HG03159 (cell line): ENCODE results near the gene ZNF787.
A peak's percentile ranks its signal among the peaks of the same experiment; 100 is the strongest.
"Not testable (repeated sequence)": the region's sequence is repeated elsewhere in the genome, so short reads cannot be mapped to it uniquely, and the experiment has no call there.

Experiments
- ATAC-seq: cut with Tn5 transposase; IDR thresholded peaks from one replicate; pipeline ENCODE4 v1.9.1; 2021; ENCODE audit warnings: mild to moderate bottlenecking, moderate library complexity; ENCODE audit not compliant: unreplicated experiment

Gene ZNF787

GRCh38 chr19:56121180-56122167, at the start of gene ZNF787:
Gene ZNF787 (minus strand): TSS chr19:56121295. CDS start chr19:56103217, 18,078 bp downstream.
- peak; percentile 78 for ATAC-seq

DNA sequence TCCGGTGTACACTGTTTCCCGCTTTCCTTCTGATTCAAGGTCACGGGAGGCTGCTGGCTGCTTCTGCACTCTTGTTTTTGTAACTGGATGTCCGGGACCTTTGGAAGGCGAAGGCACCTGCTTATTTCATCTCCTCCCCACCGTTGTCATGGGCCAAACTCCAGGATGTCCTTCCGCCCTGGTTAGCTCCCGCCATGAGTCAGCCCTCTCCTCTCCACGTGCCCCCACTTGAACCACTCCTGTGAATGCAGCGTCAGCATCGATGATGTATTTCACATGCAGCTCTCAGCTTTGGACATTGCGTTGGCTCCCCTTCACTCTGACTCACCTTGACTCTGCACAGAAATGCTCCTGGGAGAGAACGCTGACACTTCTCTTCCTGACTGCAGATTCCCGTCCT, 49.2 kb upstream of the ZNF787 start:
- ATAC-seq = no peak

DNA sequence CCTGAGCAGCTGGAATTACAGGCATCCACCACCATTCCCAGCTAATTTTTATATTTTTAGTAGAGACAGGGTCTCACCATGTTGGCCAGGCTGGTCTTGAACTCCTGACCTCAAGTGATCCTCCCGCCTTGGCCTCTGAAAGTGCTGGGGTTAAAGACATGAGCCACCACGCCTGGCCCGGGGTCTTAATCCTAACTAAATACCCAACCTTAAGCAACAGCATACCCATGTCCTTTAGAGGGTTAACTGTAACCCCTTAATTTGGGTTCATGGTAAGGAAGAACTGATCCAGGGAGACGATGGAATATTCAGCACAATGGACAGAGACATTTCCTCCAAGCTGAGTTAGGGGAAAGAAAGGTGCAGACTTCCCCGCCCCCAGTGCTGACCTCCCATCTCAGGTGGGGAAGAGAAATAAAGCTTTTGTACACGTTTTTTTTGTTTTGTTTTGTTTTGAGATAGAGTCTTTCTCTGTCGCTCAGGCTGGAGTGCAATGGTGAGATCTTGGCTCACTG, 46.0 kb upstream of the ZNF787 start:
- ATAC-seq = no peak

DNA sequence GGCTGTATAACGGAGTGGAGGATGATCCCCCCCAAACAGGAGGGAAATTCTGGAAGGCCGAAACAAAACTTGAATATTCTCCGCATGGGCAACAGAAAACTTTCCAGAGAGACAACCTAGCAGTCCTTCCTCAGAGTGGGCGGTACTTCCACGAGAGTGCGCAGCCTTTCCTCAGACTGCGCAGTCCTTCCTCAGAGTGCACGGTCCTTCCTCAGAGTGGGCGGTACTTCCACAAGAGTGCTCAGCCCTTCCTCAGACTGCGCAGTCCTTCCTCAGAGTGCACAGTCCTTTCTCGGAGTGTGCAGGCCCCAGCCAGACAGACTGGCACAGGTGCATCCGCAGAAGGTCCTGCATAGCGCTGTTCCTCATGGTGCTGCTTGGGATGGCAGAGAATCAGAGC, 42.0 kb upstream of the ZNF787 start:
- ATAC-seq = no peak

DNA sequence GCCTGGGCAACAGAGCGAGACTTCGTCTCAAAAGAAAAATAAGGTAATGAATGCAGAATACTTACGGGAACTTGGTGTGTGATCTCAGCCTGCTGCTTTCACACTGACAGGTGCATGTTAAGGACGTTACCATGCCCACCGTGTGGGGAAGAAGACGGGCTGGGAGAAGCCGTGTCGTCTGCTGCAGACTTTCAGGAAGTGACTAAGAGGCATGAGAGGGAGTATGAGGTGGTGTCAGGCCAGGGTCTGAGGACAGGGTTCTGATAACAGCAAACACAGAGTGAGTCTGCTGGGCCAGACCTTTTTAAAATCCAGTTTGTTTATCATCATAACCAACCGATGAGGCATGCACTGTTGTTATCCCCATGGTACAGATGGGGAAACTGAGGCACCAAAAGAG, 41.2 kb upstream of the ZNF787 start:
- ATAC-seq = no peak

DNA sequence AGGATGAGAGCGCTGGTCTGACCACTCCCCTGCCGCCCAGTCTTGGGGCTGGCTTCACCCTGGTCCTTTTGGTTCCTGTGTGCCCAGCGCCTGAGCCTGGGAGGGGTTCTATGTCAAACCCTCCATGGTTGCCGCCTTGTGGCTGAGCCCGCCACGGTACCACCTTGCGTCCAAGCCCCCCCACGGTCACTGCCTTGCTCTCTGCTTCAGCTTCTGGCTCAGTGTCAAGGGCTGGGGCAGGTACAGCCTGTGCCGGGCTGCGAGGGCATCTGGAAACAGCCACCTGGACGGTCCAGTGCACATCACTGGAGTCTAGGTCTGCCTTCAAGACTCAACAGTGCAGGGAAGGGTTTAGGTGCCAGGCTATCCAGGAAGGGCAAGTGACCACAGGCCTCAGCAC, 40.4 kb upstream of the ZNF787 start:
- no peak for ATAC-seq

DNA sequence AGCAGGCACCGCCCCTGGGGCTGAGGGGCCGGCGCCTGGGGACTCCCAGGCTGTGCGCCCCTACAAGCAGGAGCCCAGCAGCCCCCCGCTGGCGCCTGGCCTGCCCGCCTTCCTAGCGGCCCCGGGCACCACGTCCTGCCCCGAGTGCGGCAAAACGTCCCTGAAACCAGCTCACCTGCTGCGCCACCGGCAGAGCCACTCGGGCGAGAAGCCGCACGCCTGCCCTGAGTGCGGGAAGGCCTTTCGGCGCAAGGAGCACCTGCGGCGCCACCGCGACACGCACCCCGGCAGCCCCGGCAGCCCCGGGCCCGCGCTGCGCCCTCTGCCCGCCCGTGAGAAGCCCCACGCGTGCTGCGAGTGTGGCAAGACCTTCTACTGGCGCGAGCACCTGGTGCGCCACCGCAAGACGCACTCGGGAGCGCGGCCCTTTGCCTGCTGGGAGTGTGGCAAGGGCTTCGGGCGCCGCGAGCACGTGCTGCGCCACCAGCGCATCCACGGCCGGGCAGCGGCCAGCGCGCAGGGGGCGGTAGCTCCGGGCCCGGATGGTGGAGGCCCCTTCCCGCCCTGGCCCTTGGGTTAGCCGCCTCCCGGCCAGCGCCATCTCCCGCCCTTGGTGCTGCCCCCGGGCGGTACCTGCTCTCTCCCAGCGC, 38.7 kb upstream of the ZNF787 start:
- no peak for ATAC-seq

DNA sequence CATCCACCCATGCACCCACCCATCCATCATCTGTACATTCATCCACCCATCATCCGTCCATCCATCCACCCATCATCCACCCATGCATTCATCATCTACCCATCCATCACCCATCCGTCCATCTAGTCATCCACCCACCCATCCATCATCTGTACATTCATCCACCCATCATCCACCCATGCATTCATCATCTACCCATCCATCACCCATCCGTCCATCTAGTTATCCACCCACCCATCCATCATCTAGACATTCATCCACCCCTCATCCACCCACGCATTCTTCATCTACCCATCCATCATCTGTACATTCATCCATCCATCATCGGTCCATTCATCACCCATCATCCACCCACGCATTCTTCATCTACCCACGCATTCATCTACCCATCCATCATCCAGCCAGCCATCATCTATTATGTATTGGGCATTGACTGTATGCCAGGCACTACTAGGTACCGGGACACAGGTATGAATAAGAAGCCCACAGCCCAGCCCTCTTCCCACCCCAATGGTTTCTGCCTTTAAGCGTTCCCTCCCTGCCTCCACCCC, 38.0 kb upstream of the ZNF787 start:
- no peak for ATAC-seq

GRCh38 chr19:56158170-56158757, 37.2 kb upstream of the ZNF787 start:
- no peak for ATAC-seq

- no peak for ATAC-seq
These were observed 35.7 kb upstream of the ZNF787 start for GRCh38 chr19:56156768-56157167.

- no peak for ATAC-seq
These were observed 34.1 kb upstream of the ZNF787 start for GRCh38 chr19:56155124-56155687.

GRCh38 chr19:56153507-56153906, 32.4 kb upstream of the ZNF787 start:
- ATAC-seq = no peak

DNA sequence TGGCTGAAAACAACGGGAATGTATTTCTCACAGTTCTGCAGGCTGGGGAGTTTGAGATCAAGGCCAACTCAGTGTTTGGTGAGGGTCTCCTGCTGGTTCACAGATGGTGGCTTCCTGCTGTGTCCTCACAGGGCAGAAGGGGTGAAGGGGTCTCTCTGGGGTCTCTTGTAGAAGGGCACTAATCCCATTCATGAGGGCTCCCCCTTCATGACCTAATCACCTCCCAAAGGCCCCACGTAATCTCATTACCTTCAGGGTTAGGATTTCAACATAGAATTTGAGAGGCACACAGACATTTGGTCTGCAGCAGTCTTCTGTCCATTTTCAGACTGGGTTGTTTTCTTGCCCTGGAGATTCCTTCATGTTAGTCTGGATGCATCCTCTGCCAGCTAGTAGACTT, 31.5 kb upstream of the ZNF787 start:
- ATAC-seq = no peak

GRCh38 chr19:56150358-56150757, 29.3 kb upstream of the ZNF787 start:
- ATAC-seq = no peak

DNA sequence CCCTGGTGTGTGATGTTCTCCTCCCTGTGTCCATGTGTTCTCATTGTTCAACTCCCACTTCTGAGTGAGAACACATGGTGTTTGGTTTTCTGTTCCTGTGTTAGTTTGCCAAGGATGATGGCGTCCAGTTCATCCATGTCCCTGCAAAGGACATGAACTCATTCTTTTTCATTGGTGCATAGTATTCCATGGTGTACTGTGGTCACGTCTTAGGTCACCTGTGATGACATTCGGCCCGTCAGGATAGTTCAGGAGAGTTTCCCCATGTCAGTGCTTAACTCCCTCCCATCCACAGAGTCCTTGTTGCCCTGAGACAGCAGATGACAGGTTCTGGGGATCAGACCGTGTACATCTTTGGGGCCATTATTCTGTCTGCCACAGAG, 28.6 kb upstream of the ZNF787 start:
- no peak for ATAC-seq

DNA sequence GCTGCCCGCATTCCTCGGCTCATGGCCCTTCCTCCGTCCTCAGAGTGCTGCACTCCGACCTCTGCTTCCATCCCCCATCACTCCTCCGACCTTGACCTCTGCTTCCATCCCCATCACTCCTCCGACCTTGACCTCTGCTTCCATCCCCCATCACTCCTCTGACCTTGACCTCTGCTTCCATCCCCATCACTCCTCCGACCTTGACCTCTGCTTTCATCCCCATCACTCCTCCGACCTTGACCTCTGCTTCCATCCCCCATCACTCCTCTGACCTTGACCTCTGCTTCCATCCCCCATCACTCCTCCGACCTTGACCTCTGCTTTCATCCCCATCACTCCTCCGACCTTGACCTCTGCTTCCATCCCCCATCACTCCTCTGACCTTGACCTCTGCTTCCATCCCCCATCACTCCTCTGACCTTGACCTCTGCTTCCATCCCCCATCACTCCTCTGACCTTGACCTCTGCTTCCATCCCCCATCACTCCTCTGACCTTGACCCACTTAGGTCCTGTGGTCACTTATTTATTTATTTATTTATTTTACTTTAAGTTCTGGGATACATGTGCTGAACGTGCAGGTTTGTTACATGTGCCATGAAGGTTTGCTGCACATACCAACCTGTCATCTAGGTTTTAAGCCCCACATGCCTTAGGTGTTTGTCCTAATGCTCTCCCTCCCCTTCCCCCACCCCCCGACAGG, 28.0 kb upstream of the ZNF787 start:
- ATAC-seq = not testable (repeated sequence)

DNA sequence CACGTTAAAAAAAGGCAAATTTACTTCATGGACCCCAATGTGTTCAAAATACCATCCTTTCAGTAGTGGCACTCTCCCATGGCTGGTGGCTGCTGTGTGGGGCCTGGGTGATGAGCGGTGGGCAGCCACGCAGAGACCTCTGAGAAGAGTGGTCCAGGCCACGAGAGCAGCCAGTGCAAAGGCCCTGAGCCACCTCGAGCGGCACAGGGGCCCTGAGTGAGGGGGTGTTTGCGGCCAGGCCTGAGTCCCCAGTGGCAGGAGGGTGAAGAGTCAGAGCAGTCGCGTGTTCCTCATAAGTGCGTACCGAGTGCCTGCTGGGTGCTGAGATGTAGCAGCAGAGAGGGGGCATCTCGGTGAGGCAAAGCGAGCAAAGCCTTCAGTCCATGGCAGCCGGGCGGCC, 27.0 kb upstream of the ZNF787 start:
- no peak for ATAC-seq

DNA sequence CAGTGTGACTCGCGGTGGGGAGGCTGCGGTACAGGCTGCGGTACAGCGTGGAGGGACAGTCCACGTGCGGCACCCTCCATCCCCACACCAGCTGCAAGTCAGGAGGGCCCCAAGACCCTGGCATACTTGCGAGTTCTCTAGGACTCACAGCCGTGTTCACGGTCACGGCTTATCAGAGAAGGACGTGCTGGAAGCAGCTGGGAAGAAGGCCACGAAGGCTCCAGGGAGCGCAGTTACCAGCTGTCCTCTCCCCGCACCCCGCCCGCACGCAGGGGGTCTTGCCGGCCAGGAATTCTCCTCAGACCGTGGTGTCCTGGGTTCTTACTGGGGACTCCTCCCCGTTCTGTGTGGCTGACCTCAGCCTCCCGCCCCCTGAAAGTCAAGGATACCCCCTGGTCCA, 26.2 kb upstream of the ZNF787 start:
- no peak for ATAC-seq

DNA sequence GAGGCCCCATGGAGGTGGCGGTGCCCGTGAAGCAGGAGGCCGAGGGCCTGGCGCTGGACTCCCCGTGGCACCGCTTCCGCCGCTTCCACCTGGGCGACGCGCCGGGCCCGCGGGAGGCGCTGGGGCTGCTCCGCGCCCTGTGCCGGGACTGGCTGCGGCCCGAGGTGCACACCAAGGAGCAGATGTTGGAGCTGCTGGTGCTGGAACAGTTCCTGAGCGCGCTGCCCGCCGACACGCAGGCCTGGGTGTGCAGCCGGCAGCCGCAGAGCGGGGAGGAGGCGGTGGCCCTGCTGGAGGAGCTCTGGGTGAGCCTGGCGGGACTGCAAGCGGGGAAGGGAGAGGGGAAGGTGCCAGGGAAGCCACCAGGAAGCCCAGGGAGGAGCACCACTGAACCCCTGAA, 25.8 kb upstream of the ZNF787 start:
- no peak for ATAC-seq

DNA sequence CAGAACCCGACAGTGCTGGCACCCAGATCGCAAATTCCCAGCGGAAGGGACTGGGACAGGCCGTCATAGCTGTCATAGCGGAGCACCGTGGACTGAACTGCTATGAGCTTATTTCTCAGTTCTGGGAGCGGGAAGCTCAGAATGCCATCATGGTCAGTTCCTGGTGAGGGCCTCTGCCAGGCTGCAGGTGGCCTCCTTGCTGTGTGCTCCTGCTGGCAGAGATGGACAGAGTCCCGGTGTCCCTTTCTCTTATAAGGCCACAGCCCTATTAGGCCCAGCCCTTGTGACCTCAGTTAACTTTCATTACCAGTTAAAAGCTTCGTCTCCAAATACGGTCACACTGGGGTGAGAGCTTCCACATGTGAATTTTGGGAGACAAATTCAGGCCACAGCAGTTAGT, 24.6 kb upstream of the ZNF787 start:
- ATAC-seq = no peak
